ENCODE measurements around the gene ETV5. TPM values are rescaled to one million over a fixed set of nuclear protein-coding genes. Genes with fewer than 3 reads are reported as not detected.

The ETV5 gene
- polyA plus RNA-seq, 1 experiment, result 24.1 TPM

DNA sequence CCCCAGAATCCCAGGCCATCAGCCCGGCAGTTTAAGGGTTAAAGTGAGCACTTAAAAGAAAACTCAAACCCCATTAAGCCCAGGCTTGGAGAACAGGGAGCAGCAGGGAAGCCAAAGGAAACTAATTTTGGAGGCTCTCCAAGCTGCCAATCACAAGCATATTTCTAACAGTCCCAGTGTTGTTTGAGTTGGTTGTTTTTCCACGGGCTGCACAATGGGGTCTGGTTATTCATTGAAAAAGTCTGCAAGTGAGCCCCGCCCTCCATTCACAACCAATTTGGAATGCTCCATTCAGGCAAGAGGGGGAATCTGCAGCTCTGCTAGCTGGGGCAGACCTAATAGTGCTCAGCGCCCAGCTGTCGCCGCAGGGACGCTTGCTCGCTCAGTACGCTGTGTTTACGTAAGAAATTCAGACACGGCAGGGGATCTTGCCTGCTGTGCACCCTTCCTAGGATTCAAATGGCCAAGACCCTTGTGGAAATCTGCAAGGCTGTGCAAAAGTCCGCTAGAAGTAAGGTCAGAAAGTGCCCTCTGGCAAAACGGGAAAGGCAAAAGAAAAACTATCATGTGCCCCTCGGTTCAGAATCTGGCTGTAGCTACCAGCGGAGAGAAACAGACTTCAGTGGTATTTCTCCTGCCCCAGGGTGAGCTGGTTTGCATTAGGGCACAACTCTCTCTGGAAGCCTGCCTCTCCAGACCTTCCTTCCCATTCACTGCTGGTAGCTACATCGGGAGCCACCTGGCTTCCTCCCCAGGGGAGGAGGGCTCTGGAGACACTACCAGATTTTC lies 11.0 kb downstream of the ETV5 start:
- POLR2A ChIA-PET, result no interaction called here

GRCh38 chr3:186097317-186097662 lies 11.6 kb downstream of the ETV5 start:
- Histone ChIP-seq H3K36me3 (ENCODE audit: control insufficient read depth, insufficient read depth, low read length) (peaks cover 3% of the 10 kb centered on the region; the same call in 1 of the 2 replicates), H3K4me3 (ENCODE audit: low read depth, low read length) (no peak overlapping the region), H3K27me3 (ENCODE audit: control insufficient read depth, insufficient read depth, low read length) (no peaks in the 10 kb centered on the region)
- ChIA-PET CTCF (interaction anchor here (0.6 kb wide), 1 partner anchor 74 kb away, joined by 3 read pairs; no protein-coding TSS in a partner anchor), POLR2A (no interaction called here)
- TF ChIP-seq CTCF (IDR thresholded peaks at IDR 0.05; ENCODE audit: insufficient read depth, low read depth, low read length), result no peak
- no peak for DNase-seq (ENCODE audit: low read depth)

More for the DNA sequence above, 11.0 kb downstream of the ETV5 start:
- no peak for TF ChIP-seq CTCF (IDR thresholded peaks at IDR 0.05; ENCODE audit: insufficient read depth, low read depth, low read length)
- no peaks in the 10 kb centered on the region for H3K27me3 ChIP-seq (ENCODE audit: control insufficient read depth, insufficient read depth, low read length)
- DNase-seq (ENCODE audit: low read depth), result no peak
- H3K4me3 ChIP-seq (ENCODE audit: low read depth, low read length), result no peak overlapping the region
- H3K36me3 ChIP-seq (ENCODE audit: control insufficient read depth, insufficient read depth, low read length), result peaks cover 5% of the 10 kb centered on the region; the same call in 1 of the 2 replicates
- CTCF ChIA-PET, result interaction anchor here (0.6 kb wide), 1 partner anchor 74 kb away, joined by 3 read pairs; no protein-coding TSS in a partner anchor

- POLR2A ChIA-PET, result no interaction called here
- CTCF ChIA-PET, result no interaction called here
Observed at GRCh38 chr3:186096290-186096689, 12.6 kb downstream of the ETV5 start.

DNA sequence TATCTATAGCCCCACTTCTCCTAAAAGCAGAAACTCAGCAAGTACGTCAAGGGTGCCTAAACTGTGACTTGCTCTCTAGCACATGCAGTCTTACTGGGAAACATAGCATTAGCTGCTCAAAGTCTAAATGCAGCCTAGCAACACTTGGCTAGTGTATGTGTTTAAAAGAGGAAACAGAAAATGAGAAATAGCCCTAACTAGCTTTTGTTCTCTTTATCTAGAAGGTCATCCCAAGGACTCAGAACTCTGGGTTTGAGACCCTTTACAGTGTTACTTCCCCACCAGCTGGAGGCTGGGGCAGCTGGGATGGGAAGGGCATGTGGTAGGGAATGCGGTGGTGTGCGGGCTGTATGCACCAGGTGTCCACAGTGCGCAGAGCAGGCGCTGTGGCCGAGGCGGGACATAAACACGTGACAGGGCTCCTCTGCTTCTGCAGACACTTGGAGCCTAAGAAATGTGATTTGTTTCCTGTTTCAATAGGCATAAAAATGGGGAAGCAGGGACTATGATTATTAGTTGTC lies 13.3 kb downstream of the ETV5 start:
- TF ChIP-seq CTCF (IDR thresholded peaks at IDR 0.05; ENCODE audit: insufficient read depth, low read depth, low read length), result no peak
- no peak overlapping the region for H3K4me3 ChIP-seq (ENCODE audit: low read depth, low read length)
- H3K36me3 ChIP-seq (ENCODE audit: control insufficient read depth, insufficient read depth, low read length), result peaks cover 3% of the 10 kb centered on the region; the same call in 1 of the 2 replicates
- no peak for DNase-seq (ENCODE audit: low read depth)
- ChIA-PET POLR2A (no interaction called here), CTCF (no interaction called here)
- H3K27me3 ChIP-seq (ENCODE audit: control insufficient read depth, insufficient read depth, low read length), result no peaks in the 10 kb centered on the region

More at GRCh38 chr3:186096290-186096689, 12.6 kb downstream of the ETV5 start:
- Histone ChIP-seq H3K4me3 (ENCODE audit: low read depth, low read length) (no peak overlapping the region), H3K27me3 (ENCODE audit: control insufficient read depth, insufficient read depth, low read length) (no peaks in the 10 kb centered on the region), H3K36me3 (ENCODE audit: control insufficient read depth, insufficient read depth, low read length) (peaks cover 3% of the 10 kb centered on the region; the same call in 1 of the 2 replicates)
- TF ChIP-seq CTCF (IDR thresholded peaks at IDR 0.05; ENCODE audit: insufficient read depth, low read depth, low read length), result no peak
- DNase-seq (ENCODE audit: low read depth), result no peak

GRCh38 chr3:186094696-186095425 lies 14.0 kb downstream of the ETV5 start:
- no peak overlapping the region for H3K4me3 ChIP-seq (ENCODE audit: low read depth, low read length)
- no peak for DNase-seq (ENCODE audit: low read depth)
- TF ChIP-seq CTCF (IDR thresholded peaks at IDR 0.05; ENCODE audit: insufficient read depth, low read depth, low read length), result no peak
- no peaks in the 10 kb centered on the region for H3K27me3 ChIP-seq (ENCODE audit: control insufficient read depth, insufficient read depth, low read length)
- POLR2A ChIA-PET, result interaction anchor here (0.5 kb wide), 1 partner anchor 13 kb away, joined by 7 read pairs; no protein-coding TSS in a partner anchor
- CTCF ChIA-PET, result no interaction called here
- peaks cover 3% of the 10 kb centered on the region for H3K36me3 ChIP-seq (ENCODE audit: control insufficient read depth, insufficient read depth, low read length)

Measured in BJ (cell line).